Left ventricle myocardium inferior (tissue), 1 donor: ENCODE results near the gene ALOX15B. TPM values are rescaled to one million over a fixed set of nuclear protein-coding genes. Genes with fewer than 3 reads are reported as not detected.

Experiments
- DNase-seq: peaks from one replicate; pipeline ENCODE4 v3.0.0-alpha.2; 2020
- H3K27ac ChIP-seq: fragments of 200-600 bp; replicated peaks from 2 replicates; pipeline ENCODE4 v1.8.0; 2021
- H3K27me3 ChIP-seq: fragments of 200-600 bp; 2 replicates; pipeline ENCODE4 v1.8.0; 2021; ENCODE audit warnings: low read depth
- H3K36me3 ChIP-seq: fragments of 200-600 bp; 2 replicates; pipeline ENCODE4 v1.8.0; 2021
- H3K4me1 ChIP-seq: fragments of 200-600 bp; 2 replicates; pipeline ENCODE4 v1.8.0; 2021
- H3K4me3 ChIP-seq: fragments of 200-600 bp; 2 replicates; pipeline ENCODE4 v1.8.0; 2021; ENCODE audit warnings: mild to moderate bottlenecking, moderate library complexity
- H3K9me3 ChIP-seq: fragments of 200-600 bp; replicated peaks from 2 replicates; pipeline ENCODE4 v1.8.0; 2021
- CTCF ChIP-seq: fragments of 200-600 bp; IDR thresholded peaks from 2 replicates; pipeline ENCODE4 v1.8.0; 2021; ENCODE audit warnings: antibody characterized with exemption, mild to moderate bottlenecking, borderline replicate concordance
- intact Hi-C: fragments of 100-400 bp; cut with micrococcal nuclease; formaldehyde crosslinking; loops from one replicate; pipeline ENCODE4 v1.11.0; 2022
- total RNA-seq: library from RNA; stranded (reverse); fragmentation: NEBNext Ultra II Directional; extraction: Animal tissue kit (Norgen Biotek cat#: 25700); gene quantifications from one replicate; pipeline ENCODE4 v1.2.1, GENCODE V29; 2021
- donor health status: DM: no; HTN: yes; CAD: no; lungs with severe emphysema.

The ALOX15B gene
- total RNA-seq, 1 donor from 2014 or later, result not detected

GRCh38 chr17:8003594-8004181 is 35.2 kb upstream of the ALOX15B start:
- H3K9me3 ChIP-seq, result no peaks in the 10 kb centered on the region
- TF ChIP-seq CTCF, result no peak
- DNase-seq, result no peak

GRCh38 chr17:8004899-8005298 is 34.0 kb upstream of the ALOX15B start:
- no peak for DNase-seq
- no peak overlapping the region for H3K27ac ChIP-seq
- H3K4me1 ChIP-seq, result peaks cover 16% of the 10 kb centered on the region
- no peak overlapping the region for H3K4me3 ChIP-seq
- no peaks in the 10 kb centered on the region for H3K9me3 ChIP-seq
- no peak for TF ChIP-seq CTCF
- H3K27me3 ChIP-seq, result peaks cover 80% of the 10 kb centered on the region
- intact Hi-C loops, result no loop called here
- no peaks in the 10 kb centered on the region for H3K36me3 ChIP-seq

More at GRCh38 chr17:8003594-8004181, 35.2 kb upstream of the ALOX15B start:
- H3K4me3 ChIP-seq, result peak overlapping the region; percentile 60
- no peaks in the 10 kb centered on the region for H3K36me3 ChIP-seq
- intact Hi-C loops, result no loop called here
- peaks cover 16% of the 10 kb centered on the region for H3K4me1 ChIP-seq
- H3K27me3 ChIP-seq, result peaks cover 83% of the 10 kb centered on the region
- no peak overlapping the region for H3K27ac ChIP-seq

- Histone ChIP-seq H3K9me3 (no peaks in the 10 kb centered on the region), H3K27ac (no peak overlapping the region), H3K36me3 (no peaks in the 10 kb centered on the region), H3K27me3 (peaks cover 75% of the 10 kb centered on the region), H3K4me1 (peaks cover 16% of the 10 kb centered on the region), H3K4me3 (no peak overlapping the region)
- intact Hi-C loops, result no loop called here
- TF ChIP-seq CTCF, result no peak
- DNase-seq, result no peak
These were observed 33.5 kb upstream of the ALOX15B start for GRCh38 chr17:8005357-8005756.

DNA sequence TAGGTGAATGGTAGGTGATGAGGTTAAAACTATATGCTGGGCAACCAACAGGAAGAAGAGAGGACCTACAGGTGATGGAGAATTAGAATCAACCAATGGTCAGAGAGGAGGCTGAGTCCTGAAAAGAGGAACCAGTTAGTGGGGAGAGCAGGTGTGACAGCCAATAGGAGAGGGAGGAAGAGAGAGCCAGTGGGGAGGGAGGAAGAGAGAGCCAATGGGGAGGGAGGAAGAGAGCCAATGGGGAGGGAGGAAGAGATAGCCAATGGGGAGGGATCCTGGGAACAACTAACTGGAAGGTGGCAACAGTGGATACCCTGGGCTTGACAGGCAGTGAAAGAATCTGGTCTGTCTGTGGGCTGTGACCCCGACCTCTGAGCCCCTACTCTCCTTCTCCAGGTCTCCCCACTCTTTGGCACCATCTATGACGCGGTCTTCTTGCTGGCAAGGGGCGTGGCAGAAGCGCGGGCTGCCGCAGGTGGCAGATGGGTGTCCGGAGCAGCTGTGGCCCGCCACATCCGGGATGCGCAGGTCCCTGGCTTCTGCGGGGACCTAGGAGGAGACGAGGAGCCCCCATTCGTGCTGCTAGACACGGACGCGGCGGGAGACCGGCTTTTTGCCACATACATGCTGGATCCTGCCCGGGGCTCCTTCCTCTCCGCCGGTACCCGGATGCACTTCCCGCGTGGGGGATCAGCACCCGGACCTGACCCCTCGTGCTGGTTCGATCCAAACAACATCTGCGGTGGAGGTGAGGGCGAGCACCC is 32.7 kb upstream of the ALOX15B start:
- Histone ChIP-seq H3K27ac (no peak overlapping the region), H3K27me3 (peaks cover 68% of the 10 kb centered on the region), H3K36me3 (no peaks in the 10 kb centered on the region), H3K4me1 (peaks cover 16% of the 10 kb centered on the region), H3K4me3 (no peak overlapping the region), H3K9me3 (no peaks in the 10 kb centered on the region)
- intact Hi-C loops, result no loop called here
- no peak for TF ChIP-seq CTCF
- DNase-seq, result no peak

DNA sequence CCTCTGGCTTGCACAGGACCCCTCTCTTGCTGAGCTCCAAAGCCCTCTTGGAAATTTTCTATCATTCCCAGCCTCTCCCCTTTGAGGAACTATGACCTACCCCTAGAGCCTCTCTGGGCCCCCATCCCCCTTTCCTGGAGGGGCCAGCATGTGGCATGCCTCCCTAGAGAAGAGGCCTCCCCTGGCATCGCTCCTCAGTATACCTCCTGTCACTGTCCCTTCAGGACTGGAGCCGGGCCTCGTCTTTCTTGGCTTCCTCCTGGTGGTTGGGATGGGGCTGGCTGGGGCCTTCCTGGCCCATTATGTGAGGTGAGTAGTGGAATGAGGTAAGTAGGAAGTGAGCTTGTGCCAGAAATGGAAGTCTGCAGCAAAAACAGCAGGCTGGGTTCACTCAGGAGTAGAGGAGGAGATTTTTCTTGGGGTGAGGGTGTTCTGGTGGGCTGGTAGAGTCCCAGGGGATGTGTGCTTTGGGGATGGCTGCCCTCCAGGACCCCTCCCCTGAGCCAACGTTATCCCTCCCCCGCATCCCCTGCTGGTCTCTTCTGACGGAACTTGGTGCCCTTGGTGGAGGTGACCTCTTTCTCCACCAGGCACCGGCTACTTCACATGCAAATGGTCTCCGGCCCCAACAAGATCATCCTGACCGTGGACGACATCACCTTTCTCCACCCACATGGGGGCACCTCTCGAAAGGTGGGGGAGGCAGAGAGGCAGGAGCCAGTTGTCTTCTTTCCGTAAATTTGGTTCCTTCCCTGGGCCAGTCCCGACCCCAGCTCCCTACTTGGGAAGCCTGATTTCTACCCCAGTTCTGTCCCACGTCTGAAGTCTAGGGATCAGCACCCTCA is 31.8 kb upstream of the ALOX15B start:
- peaks cover 58% of the 10 kb centered on the region for H3K27me3 ChIP-seq
- intact Hi-C loops, result no loop called here
- H3K4me3 ChIP-seq, result no peak overlapping the region
- peaks cover 16% of the 10 kb centered on the region for H3K4me1 ChIP-seq
- H3K36me3 ChIP-seq, result no peaks in the 10 kb centered on the region
- no peak for DNase-seq
- H3K27ac ChIP-seq, result no peak overlapping the region
- no peaks in the 10 kb centered on the region for H3K9me3 ChIP-seq
- TF ChIP-seq CTCF, result no peak
